ENCODE data around the gene GADL1. TPM values are rescaled to one million over a fixed set of nuclear protein-coding genes. Genes with fewer than 3 reads are reported as not detected.

Gene GADL1
- polyA plus RNA-seq, 3 donors, result 0.01 TPM; not detected in 2

GRCh38 chr3:30676424-30677346 is 217.8 kb downstream of the GADL1 start:
- no peak overlapping the region for H3K27ac ChIP-seq (ENCODE audit: low read depth, low read length)
- WGBS, 3 donors, result 80 to 87% (median 81%) methylated on average over 4 of the region's 4 CpGs

Data from adipose tissue (tissue), 3 donors.